Neural progenitor cell (in vitro differentiated cells): ENCODE data around the gene R3HDM4. TPM values are rescaled to one million over a fixed set of nuclear protein-coding genes. Genes with fewer than 3 reads are reported as not detected.

ENCODE experiments used
- DNase-seq: peaks from one replicate; pipeline ENCODE4 v3.0.0-alpha.2; 2016; ENCODE audit warnings: low spot score
- H2AFZ ChIP-seq: fragments of 200-600 bp; sonication (generic); replicated peaks from 2 replicates; pipeline ENCODE4 v1.6.1; 2016; ENCODE audit warnings: antibody characterized with exemption
- H3F3A ChIP-seq: fragments of 200-600 bp; sonication (generic); 2 replicates; pipeline ENCODE4 v1.6.1; 2016; ENCODE audit warnings: antibody characterized with exemption, low read depth
- H3K27ac ChIP-seq: fragments of 200-600 bp; sonication (generic); 2 replicates; pipeline ENCODE4 v1.5.1; 2016; ENCODE audit warnings: mild to moderate bottlenecking
- H3K27me3 ChIP-seq: fragments of 200-600 bp; sonication (generic); 2 replicates; pipeline ENCODE4 v1.6.1; 2016; ENCODE audit warnings: mild to moderate bottlenecking, moderate library complexity
- H3K36me3 ChIP-seq: fragments of 200-600 bp; sonication (generic); 2 replicates; pipeline ENCODE4 v1.5.1; 2016
- H3K4me1 ChIP-seq: fragments of 200-600 bp; sonication (generic); 2 replicates; pipeline ENCODE4 v1.6.1; 2016; ENCODE audit warnings: mixed run types
- H3K4me2 ChIP-seq: fragments of 200-600 bp; sonication (generic); 2 replicates; pipeline ENCODE4 v1.6.1; 2016
- H3K4me3 ChIP-seq: fragments of 200-600 bp; sonication (generic); 2 replicates; pipeline ENCODE4 v1.5.1; 2016
- H3K79me2 ChIP-seq: fragments of 200-600 bp; sonication (generic); 2 replicates; pipeline ENCODE4 v1.6.1; 2016; ENCODE audit warnings: low read depth
- H3K9ac ChIP-seq: fragments of 200-600 bp; sonication (generic); 2 replicates; pipeline ENCODE4 v1.6.1; 2016
- H3K9me3 ChIP-seq: fragments of 200-600 bp; sonication (generic); 2 replicates; pipeline ENCODE4 v1.5.1; 2016; ENCODE audit warnings: low read depth
- H4K20me1 ChIP-seq: fragments of 200-600 bp; sonication (generic); 2 replicates; pipeline ENCODE4 v1.6.1; 2016; ENCODE audit warnings: low read depth
- H3K27ac Mint-ChIP-seq: 3 replicates; pipeline ENCODE4 v1.8.0; 2021; ENCODE audit warnings: mixed read lengths
- H3K27me3 Mint-ChIP-seq: 2 replicates; pipeline ENCODE4 v1.8.0; 2022; ENCODE audit warnings: low read depth, mild to moderate bottlenecking, inconsistent platforms, moderate library complexity, mixed read lengths; ENCODE audit not compliant: insufficient read depth
- H3K36me3 Mint-ChIP-seq: 3 replicates; pipeline ENCODE4 v1.8.0; 2021; ENCODE audit warnings: mixed read lengths
- H3K4me1 Mint-ChIP-seq: 3 replicates; pipeline ENCODE4 v1.8.0; 2021; ENCODE audit warnings: mixed read lengths
- H3K4me3 Mint-ChIP-seq: 3 replicates; pipeline ENCODE4 v1.8.0; 2021; ENCODE audit warnings: mild to moderate bottlenecking, moderate library complexity, mixed read lengths
- H3K9me3 Mint-ChIP-seq: 3 replicates; pipeline ENCODE4 v1.8.0; 2020; ENCODE audit warnings: mixed read lengths
- CTCF ChIP-seq: fragments of 200-600 bp; sonication (generic); IDR thresholded peaks from 2 replicates; pipeline ENCODE4 v1.5.1; 2017; ENCODE audit warnings: antibody characterized with exemption, mild to moderate bottlenecking
- EZH2 ChIP-seq: fragments of 200-600 bp; sonication (generic); IDR thresholded peaks from 2 replicates; pipeline ENCODE4 v1.6.1; 2017; ENCODE audit warnings: antibody characterized with exemption, mild to moderate bottlenecking, moderate library complexity
- EZH2phosphoT487 ChIP-seq: fragments of 200-600 bp; sonication (generic); IDR thresholded peaks from 2 replicates; pipeline ENCODE4 v1.6.1; 2017; ENCODE audit warnings: antibody characterized with exemption
- total RNA-seq: library from RNA; depleted of rRNA; stranded (reverse); fragments of >200 nt; gene quantifications from 2 replicates; pipeline ENCODE4 v1.2.3, GENCODE V29; 2015; ENCODE audit warnings: low replicate concordance

The R3HDM4 gene
- total RNA-seq, 1 donor from 2014 or later, result 22.7 TPM

- Histone ChIP-seq H3K9me3 (no peaks in the 10 kb centered on the region), H3K27me3 (no peaks in the 10 kb centered on the region), H2AFZ (no peak overlapping the region), H4K20me1 (peaks cover 92% of the 10 kb centered on the region), H3K4me3 (no peak overlapping the region), H3F3A (no peaks in the 10 kb centered on the region), H3K4me2 (no peak overlapping the region), H3K36me3 (no peaks in the 10 kb centered on the region), H3K9ac (no peak overlapping the region), H3K27ac (no peak overlapping the region), H3K4me1 (peaks cover 5% of the 10 kb centered on the region), H3K79me2 (peaks cover 77% of the 10 kb centered on the region)
- TF ChIP-seq EZH2phosphoT487 (no peak), EZH2 (no peak), CTCF (no peak)
- Mint-ChIP-seq H3K27me3 (peaks cover 2% of the 10 kb centered on the region), H3K9me3 (no peaks in the 10 kb centered on the region), H3K4me1 (peaks cover 7% of the 10 kb centered on the region), H3K27ac (no peak overlapping the region), H3K36me3 (peaks cover 4% of the 10 kb centered on the region), H3K4me3 (no peak overlapping the region)
- no peak for DNase-seq
Observed at GRCh38 chr19:947707-948539, 34.9 kb upstream of the R3HDM4 start.

- no peak overlapping the region for H3K4me3 Mint-ChIP-seq
- no peak for TF ChIP-seq CTCF
- peaks cover 2% of the 10 kb centered on the region for H3K27me3 Mint-ChIP-seq
- H3K4me2 ChIP-seq, result no peak overlapping the region
- no peak overlapping the region for H2AFZ ChIP-seq
- H3K36me3 Mint-ChIP-seq, result peaks cover 7% of the 10 kb centered on the region
- H3K9ac ChIP-seq, result no peak overlapping the region
- no peaks in the 10 kb centered on the region for H3F3A ChIP-seq
- H3K4me3 ChIP-seq, result no peak overlapping the region
- no peak for DNase-seq
- H3K4me1 ChIP-seq, result no peaks in the 10 kb centered on the region
- no peaks in the 10 kb centered on the region for H3K9me3 ChIP-seq
- peaks cover 77% of the 10 kb centered on the region for H3K79me2 ChIP-seq
- no peaks in the 10 kb centered on the region for H3K27me3 ChIP-seq
- H3K27ac ChIP-seq, result no peak overlapping the region
- H3K4me1 Mint-ChIP-seq, result peaks cover 6% of the 10 kb centered on the region
- no peak overlapping the region for H3K27ac Mint-ChIP-seq
- peaks cover 92% of the 10 kb centered on the region for H4K20me1 ChIP-seq
- no peaks in the 10 kb centered on the region for H3K36me3 ChIP-seq
- H3K9me3 Mint-ChIP-seq, result no peaks in the 10 kb centered on the region
Observed at GRCh38 chr19:947090-947706, 34.2 kb upstream of the R3HDM4 start.

GRCh38 chr19:945401-946252 is 32.6 kb upstream of the R3HDM4 start:
- H3K27ac ChIP-seq, result no peak overlapping the region
- no peaks in the 10 kb centered on the region for H3K9me3 Mint-ChIP-seq
- H3K4me2 ChIP-seq, result no peak overlapping the region
- H3K36me3 ChIP-seq, result no peaks in the 10 kb centered on the region
- H3K4me3 Mint-ChIP-seq, result no peak overlapping the region
- peaks cover 80% of the 10 kb centered on the region for H3K79me2 ChIP-seq
- peaks cover 91% of the 10 kb centered on the region for H4K20me1 ChIP-seq
- peaks cover 5% of the 10 kb centered on the region for H3K27me3 Mint-ChIP-seq
- H3K9ac ChIP-seq, result no peak overlapping the region
- peaks cover 12% of the 10 kb centered on the region for H3K36me3 Mint-ChIP-seq
- H3K9me3 ChIP-seq, result no peaks in the 10 kb centered on the region
- H3F3A ChIP-seq, result no peaks in the 10 kb centered on the region
- no peaks in the 10 kb centered on the region for H3K4me1 ChIP-seq
- no peak overlapping the region for H3K27ac Mint-ChIP-seq
- H2AFZ ChIP-seq, result no peak overlapping the region
- H3K4me3 ChIP-seq, result no peak overlapping the region
- H3K27me3 ChIP-seq, result no peaks in the 10 kb centered on the region
- H3K4me1 Mint-ChIP-seq, result peaks cover 8% of the 10 kb centered on the region
- TF ChIP-seq EZH2, result no peak
- no peak for TF ChIP-seq EZH2phosphoT487
- TF ChIP-seq CTCF, result no peak
- no peak for DNase-seq
